Trophoblast cell (in vitro differentiated cells and primary cell): ENCODE results near the gene KCNK18.
A peak's percentile ranks its signal among the peaks of the same experiment; 100 is the strongest.
"Not testable (repeated sequence)": the region's sequence is repeated elsewhere in the genome, so short reads cannot be mapped to it uniquely, and the experiment has no call there.

Experiments
- DNase-seq, 2 donors: peaks; one replicate each; pipeline ENCODE4 v3.0.0-alpha.2; 2016
- H2AFZ ChIP-seq: 2 replicates; pipeline ENCODE4 v1.6.1; 2013; ENCODE audit warnings: low read length, moderate library complexity, mild to moderate bottlenecking; ENCODE audit not compliant: insufficient read depth, poor library complexity
- H2AK5ac ChIP-seq: 2 replicates; pipeline ENCODE4 v1.6.1; 2013; ENCODE audit warnings: mild to moderate bottlenecking, low read length
- H2BK120ac ChIP-seq: 2 replicates; pipeline ENCODE4 v1.6.1; 2013; ENCODE audit warnings: low read length, mild to moderate bottlenecking, moderate library complexity; ENCODE audit not compliant: insufficient read depth, poor library complexity
- H2BK12ac ChIP-seq: 2 replicates; pipeline ENCODE4 v1.6.1; 2013; ENCODE audit warnings: mild to moderate bottlenecking, low read length, moderate library complexity
- H2BK5ac ChIP-seq: 2 replicates; pipeline ENCODE4 v1.6.1; 2013; ENCODE audit warnings: low read length, low read depth, moderate library complexity, mild to moderate bottlenecking; ENCODE audit not compliant: poor library complexity
- H3K14ac ChIP-seq: 2 replicates; pipeline ENCODE4 v1.6.1; 2013; ENCODE audit warnings: mild to moderate bottlenecking, low read length
- H3K18ac ChIP-seq: 2 replicates; pipeline ENCODE4 v1.6.1; 2013; ENCODE audit warnings: mild to moderate bottlenecking, low read length
- H3K23ac ChIP-seq: 2 replicates; pipeline ENCODE4 v1.6.1; 2013; ENCODE audit warnings: low read length
- H3K27ac ChIP-seq: 2 replicates; pipeline ENCODE4 v1.5.1; 2013; ENCODE audit warnings: low read depth, mild to moderate bottlenecking, inconsistent platforms, low read length, moderate library complexity
- H3K27me3 ChIP-seq: 2 replicates; pipeline ENCODE4 v1.6.1; 2013; ENCODE audit warnings: inconsistent platforms, mild to moderate bottlenecking, low read length, moderate library complexity; ENCODE audit not compliant: insufficient read depth
- H3K36me3 ChIP-seq, 2 experiments: 1 replicate in 1 of 2; 2 replicates in 1 of 2; pipeline ENCODE4 v1.6.1; 2013; ENCODE audit warnings: low read length in 2 of 2, mild to moderate bottlenecking in 2 of 2, moderate library complexity in 1 of 2; ENCODE audit not compliant: insufficient read depth in 2 of 2, control insufficient read depth in 1 of 2
- H3K4ac ChIP-seq: 2 replicates; pipeline ENCODE4 v1.6.1; 2013; ENCODE audit warnings: low read depth, mild to moderate bottlenecking, low read length, moderate library complexity
- H3K4me1 ChIP-seq, 2 experiments: 1 replicate in 1 of 2; 2 replicates in 1 of 2; pipeline ENCODE4 v1.6.1; 2013; ENCODE audit warnings: low read length in 2 of 2, mild to moderate bottlenecking in 2 of 2, moderate library complexity in 1 of 2; ENCODE audit not compliant: insufficient read depth in 2 of 2, control insufficient read depth in 1 of 2
- H3K4me2 ChIP-seq: 2 replicates; pipeline ENCODE4 v1.6.1; 2013; ENCODE audit warnings: inconsistent platforms, mild to moderate bottlenecking, low read length, moderate library complexity
- H3K4me3 ChIP-seq: 2 replicates; pipeline ENCODE4 v1.5.1; 2013; ENCODE audit warnings: mild to moderate bottlenecking, low read depth, low read length, inconsistent platforms
- H3K79me1 ChIP-seq: one replicate; pipeline ENCODE4 v1.6.1; 2013; ENCODE audit warnings: low read length
- H3K79me2 ChIP-seq: 2 replicates; pipeline ENCODE4 v1.6.1; 2013; ENCODE audit warnings: low read length, mild to moderate bottlenecking; ENCODE audit not compliant: control insufficient read depth, insufficient read depth, poor library complexity
- H3K9ac ChIP-seq: 2 replicates; pipeline ENCODE4 v1.6.1; 2013; ENCODE audit warnings: mild to moderate bottlenecking, low read length
- H3K9me3 ChIP-seq: 2 replicates; pipeline ENCODE4 v1.6.1; 2013; ENCODE audit warnings: low read depth, mild to moderate bottlenecking, control low read depth, inconsistent platforms, low read length; ENCODE audit not compliant: insufficient read depth
- H4K12ac ChIP-seq: 2 replicates; pipeline ENCODE4 v1.6.1; 2013; ENCODE audit warnings: low read depth, mild to moderate bottlenecking, low read length, moderate library complexity
- H4K8ac ChIP-seq: 2 replicates; pipeline ENCODE4 v1.6.1; 2013; ENCODE audit warnings: low read depth, mild to moderate bottlenecking, low read length, moderate library complexity
- H4K91ac ChIP-seq: one replicate; pipeline ENCODE4 v1.6.1; 2013; ENCODE audit warnings: low read depth, mild to moderate bottlenecking, low read length, moderate library complexity
- WGBS: extraction: QIAGEN DNeasy Blood & Tissue Kit; methylation state at CpG from one replicate; pipeline ENCODE4 v1.1.7; 2013; ENCODE audit warnings: missing lambda C conversion rate; ENCODE audit not compliant: insufficient read length, insufficient coverage; ENCODE audit errors: extremely low coverage; 5-methylcytosine and 5-hydroxymethylcytosine counted together

Gene KCNK18

GRCh38 chr10:117184821-117185220 is 12.5 kb upstream of the KCNK18 start:
- Histone ChIP-seq H3K27ac (no peak overlapping the region), H4K91ac (no peak overlapping the region), H3K79me2 (no peaks in the 10 kb centered on the region), H2AK5ac (no peak overlapping the region), H2AFZ (no peak overlapping the region), H3K4ac (no peak overlapping the region), H3K23ac (no peak overlapping the region), H3K36me3 (no peaks in the 10 kb centered on the region), H4K8ac (no peak overlapping the region), H3K27me3 (peaks cover 2% of the 10 kb centered on the region), H2BK120ac (no peak overlapping the region), H4K12ac (no peak overlapping the region), H3K79me1 (no peaks in the 10 kb centered on the region), H3K9ac (no peak overlapping the region), H3K18ac (no peak overlapping the region), H3K4me1 (peaks cover 0 to 2% of the 10 kb centered on the region in 2 experiments), H3K9me3 (no peaks in the 10 kb centered on the region), H3K4me2 (no peak overlapping the region), H3K4me3 (no peak overlapping the region), H2BK12ac (no peak overlapping the region), H2BK5ac (no peak overlapping the region), H3K14ac (no peak overlapping the region)
- WGBS = no CpG with 5 or more reads among the region's 3 CpGs
- no peak for DNase-seq

DNA sequence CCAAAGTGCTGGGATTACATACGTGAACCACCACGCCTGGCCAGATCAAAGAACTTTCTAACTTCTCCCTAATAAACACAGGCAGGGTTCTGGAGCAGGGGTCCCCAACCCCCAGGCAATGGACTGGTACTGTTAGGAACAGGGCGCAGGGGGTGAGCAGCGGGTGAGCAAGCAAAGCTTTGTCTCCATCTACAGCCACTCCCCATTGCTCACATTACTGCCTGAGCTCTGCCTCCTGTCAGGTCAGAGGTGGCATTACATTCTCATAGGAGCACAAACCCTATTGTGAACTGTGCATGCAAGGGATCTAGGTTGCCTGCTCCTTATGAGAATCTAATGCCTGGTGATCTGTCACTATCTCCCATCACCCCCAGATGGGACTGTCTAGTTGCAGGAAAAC is 11.5 kb upstream of the KCNK18 start:
- not testable (repeated sequence) for H3K4me2 ChIP-seq, H3K9me3 ChIP-seq
- WGBS = no CpG with 5 or more reads among the region's 4 CpGs

DNA sequence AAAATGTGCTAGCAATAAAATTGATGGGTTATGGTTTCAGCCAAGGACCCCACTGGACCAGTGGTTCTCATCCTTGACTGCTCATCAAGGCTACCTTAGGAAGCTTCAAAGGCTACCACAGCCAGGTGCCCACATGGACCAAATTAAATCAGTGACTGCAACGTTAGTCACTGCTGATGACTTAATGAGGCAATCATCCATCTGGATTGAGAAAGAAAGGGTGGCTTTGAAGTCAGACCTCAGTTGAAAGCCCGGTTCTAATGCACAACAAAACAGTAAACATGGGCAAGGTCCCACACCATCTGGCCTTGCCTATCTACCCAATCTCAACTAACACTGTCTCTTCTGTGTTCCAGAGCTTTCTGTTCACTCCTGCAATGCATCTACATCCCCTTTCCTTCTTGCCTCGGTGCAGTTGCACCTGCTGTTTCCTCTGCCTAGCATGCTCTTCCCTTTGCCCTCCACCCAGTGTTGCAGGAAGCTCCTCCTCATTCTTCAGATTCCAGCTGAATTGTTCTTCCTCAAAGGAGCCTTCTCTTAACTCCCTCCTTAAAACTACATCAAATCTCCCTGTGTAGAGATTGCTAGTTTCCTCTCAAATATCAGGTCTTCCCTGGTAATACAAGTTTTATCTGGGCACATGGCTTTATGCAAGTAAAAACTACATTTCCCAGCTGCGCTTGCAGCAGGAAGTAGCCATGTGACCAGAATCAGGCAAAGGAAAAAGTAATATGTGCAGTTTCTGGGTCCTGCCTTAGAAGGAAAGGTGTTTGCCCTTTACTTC is 10.3 kb upstream of the KCNK18 start:
- no peak overlapping the region for H3K23ac ChIP-seq
- H3K9me3 ChIP-seq = no peaks in the 10 kb centered on the region

More for the DNA sequence above, 11.5 kb upstream of the KCNK18 start:
- H3K23ac ChIP-seq, H2BK120ac ChIP-seq, H3K27me3 ChIP-seq, H3K79me2 ChIP-seq, H3K27ac ChIP-seq, H2AFZ ChIP-seq, H3K79me1 ChIP-seq, H3K4me3 ChIP-seq, H3K9ac ChIP-seq, H3K4me1 ChIP-seq, H4K8ac ChIP-seq, H2BK12ac ChIP-seq, H3K4ac ChIP-seq, H3K18ac ChIP-seq, H3K36me3 ChIP-seq, H4K12ac ChIP-seq, H4K91ac ChIP-seq, H2AK5ac ChIP-seq, DNase-seq, H2BK5ac ChIP-seq, H3K14ac ChIP-seq: not testable (repeated sequence)

DNA sequence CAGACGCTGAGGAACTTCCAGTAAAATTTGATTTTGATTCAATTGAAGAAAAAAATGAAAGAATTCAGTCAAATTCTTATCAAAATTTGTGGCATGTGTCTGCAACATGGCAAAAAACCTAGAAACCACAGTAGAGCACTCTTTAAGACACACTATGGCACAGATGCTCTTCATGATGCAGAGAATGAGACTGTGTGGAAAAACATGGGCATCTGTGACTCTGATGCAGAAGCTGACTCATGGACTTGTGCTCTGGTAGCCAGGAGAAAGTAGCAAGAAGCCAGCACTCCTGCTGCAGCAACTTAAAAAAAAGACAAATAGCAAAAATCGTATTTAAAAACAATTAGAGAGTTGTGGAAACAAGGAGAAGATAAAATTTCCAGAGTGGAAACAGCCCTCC is 8.9 kb upstream of the KCNK18 start:
- Histone ChIP-seq H3K4me1 (peaks cover 0 to 2% of the 10 kb centered on the region in 2 experiments), H2BK12ac (no peak overlapping the region), H3K14ac (no peak overlapping the region), H3K9ac (no peak overlapping the region), H4K8ac (no peak overlapping the region), H3K23ac (no peak overlapping the region), H3K79me2 (no peaks in the 10 kb centered on the region), H4K91ac (no peak overlapping the region), H3K4ac (no peak overlapping the region), H3K4me3 (no peak overlapping the region), H3K79me1 (no peaks in the 10 kb centered on the region), H2BK5ac (no peak overlapping the region), H4K12ac (no peak overlapping the region), H2AK5ac (no peak overlapping the region), H2BK120ac (no peak overlapping the region), H3K27ac (no peak overlapping the region), H3K27me3 (no peaks in the 10 kb centered on the region), H3K36me3 (no peaks in the 10 kb centered on the region), H2AFZ (no peak overlapping the region), H3K18ac (no peak overlapping the region), H3K4me2 (no peak overlapping the region), H3K9me3 (no peaks in the 10 kb centered on the region)
- no CpG with 5 or more reads among the region's 2 CpGs for WGBS
- DNase-seq = no peak

More for the DNA sequence above, 10.3 kb upstream of the KCNK18 start:
- Histone ChIP-seq H2BK12ac (no peak overlapping the region), H3K4me3 (no peak overlapping the region), H4K12ac (no peak overlapping the region), H3K4ac (no peak overlapping the region), H3K4me1 (peaks cover 0 to 2% of the 10 kb centered on the region in 2 experiments), H4K8ac (no peak overlapping the region), H2AK5ac (no peak overlapping the region), H3K4me2 (no peak overlapping the region), H4K91ac (no peak overlapping the region), H2AFZ (no peak overlapping the region), H3K36me3 (no peaks in the 10 kb centered on the region), H3K79me1 (no peaks in the 10 kb centered on the region), H2BK120ac (no peak overlapping the region), H3K27me3 (no peaks in the 10 kb centered on the region), H3K27ac (no peak overlapping the region), H3K14ac (no peak overlapping the region), H3K9ac (no peak overlapping the region), H2BK5ac (no peak overlapping the region), H3K79me2 (no peaks in the 10 kb centered on the region), H3K18ac (no peak overlapping the region)
- peak; percentile 64 to 90 for DNase-seq
- WGBS = no CpG with 5 or more reads among the region's 4 CpGs
